GM12875 (cell line): ENCODE measurements around the gene PCNX1.
"Not testable (repeated sequence)": the region's sequence is repeated elsewhere in the genome, so short reads cannot be mapped to it uniquely, and the experiment has no call there.

ENCODE experiments used
- H3K4me3 ChIP-seq: one replicate; pipeline ENCODE4 v1.5.1; 2011; ENCODE audit warnings: low read depth, low read length, control low read depth
- TF ChIP-seq, protein P1 (sequence below): IDR thresholded peaks from 2 replicates; pipeline ENCODE4 v1.5.1; 2011; ENCODE audit warnings: low read depth, mild to moderate bottlenecking, control low read depth, inconsistent platforms, low read length, moderate library complexity, borderline replicate concordance; ENCODE audit not compliant: insufficient read depth

Gene PCNX1

DNA sequence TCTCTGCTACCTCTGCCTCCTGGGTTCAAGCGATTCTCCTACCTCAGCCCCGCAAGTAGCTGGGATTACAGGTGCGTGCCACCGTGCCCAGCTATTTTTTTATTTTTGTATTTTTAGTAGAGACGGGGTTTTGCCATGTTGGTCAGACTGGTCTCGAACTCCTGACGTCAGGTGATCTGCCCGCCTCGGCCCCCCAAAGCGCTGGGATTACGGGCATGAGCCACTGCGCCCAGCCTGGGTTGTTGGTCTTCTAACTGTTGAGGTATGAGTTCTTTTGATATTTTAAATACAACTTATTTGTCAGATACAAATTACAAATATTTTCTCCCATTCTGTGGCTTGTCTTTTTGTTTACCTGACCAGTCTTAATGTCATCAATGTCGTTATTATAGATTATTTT is 95.9 kb downstream of the PCNX1 start:
- TF ChIP-seq, protein P1, sequence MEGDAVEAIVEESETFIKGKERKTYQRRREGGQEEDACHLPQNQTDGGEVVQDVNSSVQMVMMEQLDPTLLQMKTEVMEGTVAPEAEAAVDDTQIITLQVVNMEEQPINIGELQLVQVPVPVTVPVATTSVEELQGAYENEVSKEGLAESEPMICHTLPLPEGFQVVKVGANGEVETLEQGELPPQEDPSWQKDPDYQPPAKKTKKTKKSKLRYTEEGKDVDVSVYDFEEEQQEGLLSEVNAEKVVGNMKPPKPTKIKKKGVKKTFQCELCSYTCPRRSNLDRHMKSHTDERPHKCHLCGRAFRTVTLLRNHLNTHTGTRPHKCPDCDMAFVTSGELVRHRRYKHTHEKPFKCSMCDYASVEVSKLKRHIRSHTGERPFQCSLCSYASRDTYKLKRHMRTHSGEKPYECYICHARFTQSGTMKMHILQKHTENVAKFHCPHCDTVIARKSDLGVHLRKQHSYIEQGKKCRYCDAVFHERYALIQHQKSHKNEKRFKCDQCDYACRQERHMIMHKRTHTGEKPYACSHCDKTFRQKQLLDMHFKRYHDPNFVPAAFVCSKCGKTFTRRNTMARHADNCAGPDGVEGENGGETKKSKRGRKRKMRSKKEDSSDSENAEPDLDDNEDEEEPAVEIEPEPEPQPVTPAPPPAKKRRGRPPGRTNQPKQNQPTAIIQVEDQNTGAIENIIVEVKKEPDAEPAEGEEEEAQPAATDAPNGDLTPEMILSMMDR, result no peak

DNA sequence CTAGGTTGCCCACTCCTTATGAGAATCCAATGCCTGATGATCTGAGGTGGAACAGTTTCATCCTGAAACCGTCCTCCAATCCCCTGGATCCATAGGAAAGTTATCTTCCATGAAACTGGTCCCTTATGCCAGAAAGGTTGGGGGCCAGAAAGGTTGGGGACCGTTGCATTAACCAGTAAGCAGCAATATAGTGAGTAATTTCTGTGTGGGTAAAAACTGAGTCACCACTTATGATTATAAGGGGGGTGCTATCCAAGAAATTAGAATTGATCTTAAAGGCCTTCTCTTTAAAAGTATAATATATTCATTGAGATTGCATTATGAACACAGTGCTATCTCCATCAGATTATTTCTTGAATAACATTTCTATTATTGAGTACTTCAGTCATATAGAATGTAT is 97.2 kb downstream of the PCNX1 start:
- TF ChIP-seq, protein P1, result no peak
- no peak overlapping the region for H3K4me3 ChIP-seq

More for the DNA sequence above, 95.9 kb downstream of the PCNX1 start:
- H3K4me3 ChIP-seq, result no peak overlapping the region

DNA sequence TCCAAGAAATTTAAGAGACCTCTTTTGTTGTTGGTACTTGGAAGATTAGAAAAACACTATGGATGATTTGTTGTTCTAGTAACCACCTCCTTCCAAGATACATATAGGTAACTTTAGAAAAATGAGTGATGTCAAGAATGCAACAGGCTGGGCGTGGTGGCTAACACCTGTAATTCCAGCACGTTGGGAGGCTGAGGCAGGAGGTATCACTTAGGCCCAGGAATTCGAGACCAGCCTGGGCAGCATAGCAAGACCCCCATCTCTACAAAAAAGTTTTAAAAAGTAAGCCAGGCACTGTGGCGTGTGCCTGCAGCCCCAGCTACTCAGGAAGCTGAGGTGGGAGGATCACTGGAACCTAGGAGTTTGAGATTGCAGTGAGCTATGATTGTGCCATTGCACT is 97.8 kb downstream of the PCNX1 start:
- H3K4me3 ChIP-seq, result no peak overlapping the region
- TF ChIP-seq, protein P1, result no peak

DNA sequence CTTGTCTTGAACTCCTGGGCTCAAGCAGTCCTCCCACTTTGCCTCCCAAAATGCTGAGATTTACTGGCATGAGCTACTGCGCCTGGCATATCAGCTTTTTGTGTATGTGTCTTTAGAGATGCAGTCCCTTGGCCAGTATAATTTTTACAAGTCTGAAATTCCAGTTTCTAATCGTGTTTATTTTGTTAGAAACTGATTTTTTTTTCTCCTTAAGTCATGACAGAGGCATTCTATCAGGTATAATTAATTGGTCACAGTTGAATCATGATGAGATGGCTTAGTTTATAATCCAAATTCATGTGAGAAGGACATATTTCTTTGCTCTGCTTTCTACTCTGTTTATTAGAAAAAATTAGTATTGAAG is 98.9 kb downstream of the PCNX1 start:
- no peak overlapping the region for H3K4me3 ChIP-seq
- TF ChIP-seq, protein P1, result no peak

DNA sequence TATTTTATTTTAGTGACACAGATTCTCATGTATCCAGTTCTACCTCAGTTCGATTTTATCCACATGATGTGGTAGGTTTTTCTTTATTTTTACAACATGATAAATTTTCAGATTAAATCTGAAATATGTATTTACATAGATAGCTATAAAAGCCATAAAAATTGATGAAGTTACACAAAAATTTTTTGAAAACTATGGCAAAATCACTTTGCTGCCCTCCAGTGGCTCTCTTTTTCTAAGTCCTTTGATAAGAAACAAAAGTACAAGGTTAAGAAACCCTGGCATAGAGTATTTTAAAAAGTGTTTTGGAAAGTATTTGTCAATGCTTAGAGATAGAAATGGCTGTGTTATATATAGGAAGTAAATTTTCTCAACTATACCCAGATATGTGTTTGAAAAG is 104.2 kb downstream of the PCNX1 start:
- TF ChIP-seq, protein P1, result no peak
- no peak overlapping the region for H3K4me3 ChIP-seq

DNA sequence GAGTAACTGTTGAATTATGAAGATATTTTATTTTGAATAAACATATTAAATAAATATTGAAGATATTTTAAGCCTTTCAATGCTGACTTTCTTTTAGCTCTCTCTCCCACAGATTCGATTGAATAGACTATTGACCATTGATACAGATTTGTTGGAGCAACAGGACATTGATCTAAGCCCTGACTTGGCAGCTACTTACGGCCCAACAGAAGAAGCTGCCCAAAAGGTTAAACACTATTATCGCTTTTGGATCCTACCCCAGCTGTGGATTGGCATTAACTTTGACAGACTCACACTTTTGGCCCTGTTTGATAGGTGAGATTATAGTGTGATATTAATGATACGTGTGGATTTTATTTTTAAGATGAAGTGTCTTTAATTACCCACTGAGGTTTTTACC is 105.6 kb downstream of the PCNX1 start:
- TF ChIP-seq, protein P1, result no peak

DNA sequence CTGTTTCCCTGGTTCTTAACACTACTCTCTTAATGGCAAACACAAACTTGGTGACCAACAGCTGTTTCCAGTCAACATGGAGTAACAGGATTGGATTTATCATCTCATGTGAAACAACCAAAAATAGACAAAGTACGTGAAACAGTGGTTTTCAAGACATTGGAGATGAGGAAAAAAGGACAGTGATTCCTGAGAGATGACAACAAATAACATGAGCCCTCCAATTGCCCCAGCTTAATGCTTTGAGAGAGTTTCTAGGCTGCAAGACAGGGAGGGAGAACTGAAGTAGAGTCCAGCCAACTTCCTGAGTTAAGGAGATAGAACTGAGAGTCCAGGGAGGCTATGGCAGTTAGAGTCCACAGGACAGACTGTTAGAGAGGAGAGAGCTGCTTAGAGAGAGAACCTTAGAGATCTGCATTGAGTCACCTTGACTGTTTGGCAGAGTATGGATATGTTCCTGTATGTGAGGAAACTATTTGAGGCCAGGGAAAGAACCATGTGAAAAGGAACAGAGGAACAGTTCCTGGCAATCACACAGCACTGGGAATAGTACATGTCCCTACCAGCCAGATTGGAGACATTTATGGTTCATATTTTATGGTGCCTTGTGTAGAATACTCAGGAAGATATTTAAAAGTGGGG is 106.4 kb downstream of the PCNX1 start:
- TF ChIP-seq, protein P1, result no peak
- H3K4me3 ChIP-seq, result no peak overlapping the region

More for the DNA sequence above, 105.6 kb downstream of the PCNX1 start:
- H3K4me3 ChIP-seq, result no peak overlapping the region

DNA sequence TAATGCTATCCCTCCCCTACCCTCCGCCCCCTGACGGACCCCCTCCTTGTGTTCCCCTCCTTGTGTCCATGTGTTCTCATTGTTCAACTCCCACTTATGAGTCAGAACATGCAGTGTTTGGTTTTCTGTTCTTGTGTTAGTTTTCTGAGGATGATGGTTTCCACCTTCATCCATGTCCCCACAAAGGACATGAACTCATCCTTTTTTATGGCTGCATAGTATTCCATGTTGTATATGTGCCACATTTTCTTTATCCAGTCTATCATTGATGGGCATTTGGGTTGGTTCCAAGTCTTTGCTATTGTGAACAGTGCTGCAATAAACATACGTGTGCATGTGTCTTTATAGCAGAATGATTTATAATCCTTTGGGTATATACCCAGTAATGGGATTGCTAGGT is 112.7 kb downstream of the PCNX1 start:
- H3K4me3 ChIP-seq, result not testable (repeated sequence)
